ENCODE data around the gene MED26. TPM values are rescaled to one million over a fixed set of nuclear protein-coding genes. Genes with fewer than 3 reads are reported as not detected.
A peak's percentile ranks its signal among the peaks of the same experiment; 100 is the strongest.

The MED26 gene
- total and polyA plus RNA-seq, 9 of the 15 experiments (the other 6 are each of a cell fraction or from before 2014, with no cell fraction given), result 0.71 to 15.1 (median 6.2) TPM

GRCh38 chr19:16614941-16615340 lies 13.1 kb downstream of the MED26 start:
- no peak for TF ChIP-seq HMG20A (CRISPR knock-in tag; conservative IDR thresholded peaks at IDR 0.05)
- TF ChIP-seq HBP1 (CRISPR knock-in tag; IDR thresholded peaks at IDR 0.05), result no peak
- TF ChIP-seq AFF1 (IDR thresholded peaks at IDR 0.05; ENCODE audit: low read depth in 1 of 2, partially characterized antibody in 2 of 2), result no peak
- TF ChIP-seq ADNP (tag; IDR thresholded peaks at IDR 0.05), result no peak
- no peak for TF ChIP-seq KDM2B (CRISPR knock-in tag; IDR thresholded peaks at IDR 0.05)
- no peak for TF ChIP-seq ZNF695 (CRISPR knock-in tag; IDR thresholded peaks at IDR 0.05)
- TF ChIP-seq ZKSCAN8 (CRISPR knock-in tag; IDR thresholded peaks at IDR 0.05), result no peak
- TF ChIP-seq ETV5 (CRISPR knock-in tag; IDR thresholded peaks at IDR 0.05; ENCODE audit: low read depth), result no peak
- no peak for TF ChIP-seq SIX5 (IDR thresholded peaks at IDR 0.05; ENCODE audit: borderline replicate concordance in 1 of 2, insufficient read depth in 1 of 2, low read depth in 1 of 2, low read length in 2 of 2)
- Histone ChIP-seq H3K36me3 (ENCODE audit: control insufficient read depth, insufficient read depth, low read length) (peaks cover 10% of the 10 kb centered on the region; the same call in 2 of the 3 replicates), H3K9me1 (ENCODE audit: control insufficient read depth, insufficient read depth, low read length) (peaks cover 15% of the 10 kb centered on the region), H2AFZ (ENCODE audit: low read depth, low read length) (no peak overlapping the region), H3K79me2 (ENCODE audit: control insufficient read depth, insufficient read depth, low read length) (peaks cover 98% of the 10 kb centered on the region), H4K20me1 (replicated peaks; ENCODE audit: control insufficient read depth, insufficient read depth, low read length) (peaks cover 89% of the 10 kb centered on the region), H3K4me1 (replicated peaks in 1 of 2; ENCODE audit: control insufficient read depth in 2 of 2, insufficient read depth in 2 of 2, low read length in 2 of 2) (peaks cover 14 to 15% of the 10 kb centered on the region in 2 experiments; a peak in 4 of 5 replicates), H3K4me3 (no peak overlapping the region), H3K9me3 (replicated peaks; ENCODE audit: control insufficient read depth, insufficient read depth, low read depth, low read length) (no peaks in the 10 kb centered on the region), H3K27ac (ENCODE audit: extremely low read depth, low read depth, low read length) (no peak overlapping the region), H3K27me3 (ENCODE audit: control insufficient read depth in 2 of 2, insufficient read depth in 2 of 2, low read length in 2 of 2) (no peaks in the 10 kb centered on the region), H3K9ac (ENCODE audit: insufficient read depth in 1 of 2, low read depth in 2 of 2, low read length in 2 of 2) (no peak overlapping the region), H3K4me2 (ENCODE audit: insufficient read depth, low read length) (no peak overlapping the region)
- POLR2A ChIA-PET, result interaction anchor here (0.6 to 5.6 kb wide), 4 partner anchors 11 to 69 kb away, joined by 3 to 52 read pairs (median 3); partner anchors contain the start of gene MED26
- in situ Hi-C loops (cut with MboI), result no loop called here
- WGBS (ENCODE audit: insufficient coverage, low coverage, missing lambda C conversion rate), result 50% methylated on average over 2 of the region's 2 CpGs
- BruUV-seq (replicated peaks), result no TSS peak
- DNase-seq (ENCODE audit: extremely low read depth in 1 of 4, low spot score in 3 of 4) (no peak), FAIRE-seq (peak; percentile 37), ATAC-seq (no peak)
- CTCF ChIA-PET (ENCODE audit: low intra/inter-chr PET ratio), result no interaction called here
- intact Hi-C loops (cut with micrococcal nuclease), result no loop called here

Data from K562 (cell line).